Lower leg skin (tissue), 3 donors: Measurements from ENCODE around the gene TAF15.

ENCODE experiments used
- POLR2A ChIP-seq, 2 donors: fragments of 450-650 bp; IDR thresholded peaks; one replicate each; pipeline ENCODE4 v1.6.1; 2016 to 2017; ENCODE audit warnings: antibody characterized with exemption in 2 of 2, mild to moderate bottlenecking in 1 of 2, moderate library complexity in 1 of 2
- TF ChIP-seq, protein P1 (sequence below), 3 donors: fragments of 450-650 bp; IDR thresholded peaks; one replicate each; pipeline ENCODE4 v1.5.1; 2016; ENCODE audit warnings: antibody characterized with exemption in 3 of 3, mild to moderate bottlenecking in 3 of 3, moderate library complexity in 2 of 3

DNA sequence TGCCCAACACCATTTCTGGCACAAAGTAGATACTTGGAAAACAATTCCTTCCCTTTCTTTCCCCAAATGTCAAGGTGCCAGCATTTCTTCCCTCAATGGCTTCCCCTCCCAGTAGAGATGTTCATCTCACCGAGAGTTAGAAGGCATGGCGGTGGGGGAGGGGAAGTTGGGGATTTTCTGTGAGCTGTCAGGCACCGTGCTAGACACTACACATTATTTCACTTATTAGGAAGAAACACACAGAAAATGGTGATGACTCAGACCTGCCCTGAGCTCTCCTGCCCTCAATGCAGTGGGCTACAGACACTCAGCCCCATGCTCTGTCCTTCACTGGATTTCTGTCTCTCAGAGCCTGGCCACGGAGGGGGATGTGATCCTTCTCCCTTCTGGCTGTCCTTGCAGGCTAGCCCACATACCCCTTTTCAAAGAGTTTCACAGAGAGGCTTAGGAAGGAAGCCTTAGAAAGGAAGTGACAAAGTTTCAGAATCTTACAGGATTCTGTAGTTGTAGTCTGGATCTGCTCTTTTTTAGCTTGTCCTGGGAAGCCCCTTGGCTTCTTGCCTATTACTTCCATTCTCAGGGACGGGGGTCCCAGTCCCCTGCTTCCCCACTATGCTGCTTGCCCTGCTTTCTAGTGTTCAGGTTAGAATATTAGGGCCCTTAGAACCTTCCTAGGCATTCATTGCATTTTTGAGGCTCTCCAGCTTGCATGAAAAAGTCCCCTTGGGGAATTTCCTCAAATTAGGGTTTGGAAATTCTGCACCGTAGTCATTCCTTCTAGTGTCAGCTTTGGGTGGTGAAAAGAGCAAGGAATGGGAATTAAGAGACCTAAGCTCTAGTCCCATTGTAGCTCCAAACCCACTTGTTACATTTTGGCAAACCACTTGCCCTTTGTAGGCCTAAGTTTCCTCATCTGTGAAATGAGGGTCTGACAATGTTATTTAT is 83.1 kb downstream of the TAF15 start:
- TF ChIP-seq, protein P1, sequence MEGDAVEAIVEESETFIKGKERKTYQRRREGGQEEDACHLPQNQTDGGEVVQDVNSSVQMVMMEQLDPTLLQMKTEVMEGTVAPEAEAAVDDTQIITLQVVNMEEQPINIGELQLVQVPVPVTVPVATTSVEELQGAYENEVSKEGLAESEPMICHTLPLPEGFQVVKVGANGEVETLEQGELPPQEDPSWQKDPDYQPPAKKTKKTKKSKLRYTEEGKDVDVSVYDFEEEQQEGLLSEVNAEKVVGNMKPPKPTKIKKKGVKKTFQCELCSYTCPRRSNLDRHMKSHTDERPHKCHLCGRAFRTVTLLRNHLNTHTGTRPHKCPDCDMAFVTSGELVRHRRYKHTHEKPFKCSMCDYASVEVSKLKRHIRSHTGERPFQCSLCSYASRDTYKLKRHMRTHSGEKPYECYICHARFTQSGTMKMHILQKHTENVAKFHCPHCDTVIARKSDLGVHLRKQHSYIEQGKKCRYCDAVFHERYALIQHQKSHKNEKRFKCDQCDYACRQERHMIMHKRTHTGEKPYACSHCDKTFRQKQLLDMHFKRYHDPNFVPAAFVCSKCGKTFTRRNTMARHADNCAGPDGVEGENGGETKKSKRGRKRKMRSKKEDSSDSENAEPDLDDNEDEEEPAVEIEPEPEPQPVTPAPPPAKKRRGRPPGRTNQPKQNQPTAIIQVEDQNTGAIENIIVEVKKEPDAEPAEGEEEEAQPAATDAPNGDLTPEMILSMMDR (IDR thresholded peaks at IDR 0.05) = no peak
- no peak for TF ChIP-seq POLR2A (IDR thresholded peaks at IDR 0.05)
